Activated CD8-positive, alpha-beta memory T cell treated with anti-CD3 and anti-CD28 coated beads, Interleukin-2, amount 50 U/mL, for 48 hours (primary cell): ENCODE measurements around the gene ARID5A.

Source experiments
- DNase-seq: peaks from one replicate; pipeline ENCODE4 v3.0.0-alpha.2; 2020

The ARID5A gene

DNA sequence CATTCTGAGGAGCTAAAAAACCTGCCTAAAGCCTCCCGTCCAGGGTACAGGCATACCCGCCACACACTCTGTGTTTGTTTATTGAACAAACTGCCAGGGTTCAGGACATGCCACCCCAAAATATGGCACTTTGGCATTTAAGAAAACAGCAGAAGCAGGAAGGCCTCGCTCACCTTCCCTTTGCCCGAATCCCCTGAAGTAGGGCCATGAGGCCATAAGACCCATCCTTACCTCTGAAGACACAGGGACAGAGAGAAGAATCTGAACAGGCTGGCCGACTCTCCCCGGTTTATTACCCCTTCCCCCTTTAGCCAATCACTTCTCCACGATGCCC lies 29.7 kb upstream of the ARID5A start:
- peak; percentile 44 for DNase-seq

DNA sequence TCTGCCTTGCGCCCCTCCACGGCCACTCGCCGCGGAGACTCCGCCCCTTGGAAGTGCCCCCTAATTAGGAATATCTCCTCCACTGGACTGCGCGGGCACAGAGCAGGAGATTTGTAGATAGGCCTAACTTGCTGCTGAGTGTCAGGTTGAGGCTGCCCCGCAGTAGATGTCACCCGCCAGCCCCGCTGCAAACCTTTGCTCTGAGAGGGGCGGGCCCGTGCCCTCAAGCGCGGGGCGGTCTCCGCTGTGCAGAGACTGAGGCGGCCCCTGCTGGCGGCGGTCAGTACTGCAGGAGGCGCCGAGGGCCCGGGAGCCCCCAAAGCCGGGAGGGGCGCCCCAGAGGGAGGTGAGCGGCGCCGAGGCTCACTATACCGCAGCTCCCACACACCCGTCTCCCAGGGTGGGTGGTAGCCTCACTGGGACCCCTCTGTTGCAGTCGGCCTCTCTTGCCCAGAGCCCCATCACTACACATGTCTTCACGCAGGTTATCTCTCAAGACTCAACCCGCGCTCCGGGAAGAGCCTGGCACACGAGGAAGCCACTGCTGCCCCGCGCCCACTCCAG lies 28.5 kb upstream of the ARID5A start:
- DNase-seq = peak; percentile 100

DNA sequence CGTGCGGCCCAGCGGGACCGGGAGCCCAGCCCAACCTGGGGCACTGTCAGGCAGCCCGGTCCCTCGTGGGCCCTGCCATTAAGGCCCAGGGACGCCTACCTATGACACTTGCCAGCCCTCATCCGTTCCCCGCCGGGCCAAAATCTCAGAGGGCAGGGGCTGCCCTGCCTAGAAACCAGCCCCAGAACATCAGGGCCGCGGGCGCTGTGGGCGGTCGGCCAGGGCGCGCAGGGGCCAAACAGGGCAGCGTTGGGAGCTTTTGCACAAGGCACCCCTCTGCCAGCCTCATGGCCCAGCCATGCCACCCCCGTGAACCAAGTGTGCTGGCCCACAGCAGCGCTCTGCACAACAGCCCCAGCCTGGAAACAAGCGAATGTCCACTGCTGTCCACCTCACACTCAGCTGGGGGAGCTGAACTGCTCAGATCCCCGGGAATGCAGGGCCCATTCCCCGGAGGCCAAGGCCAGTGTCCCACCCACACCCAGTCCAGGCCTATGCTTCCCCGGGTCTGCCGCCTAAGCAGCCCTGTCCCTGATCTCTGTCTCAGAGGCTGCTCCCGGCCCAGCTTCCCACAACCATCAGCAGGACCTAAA lies 27.9 kb upstream of the ARID5A start:
- DNase-seq = peak; percentile 58

DNA sequence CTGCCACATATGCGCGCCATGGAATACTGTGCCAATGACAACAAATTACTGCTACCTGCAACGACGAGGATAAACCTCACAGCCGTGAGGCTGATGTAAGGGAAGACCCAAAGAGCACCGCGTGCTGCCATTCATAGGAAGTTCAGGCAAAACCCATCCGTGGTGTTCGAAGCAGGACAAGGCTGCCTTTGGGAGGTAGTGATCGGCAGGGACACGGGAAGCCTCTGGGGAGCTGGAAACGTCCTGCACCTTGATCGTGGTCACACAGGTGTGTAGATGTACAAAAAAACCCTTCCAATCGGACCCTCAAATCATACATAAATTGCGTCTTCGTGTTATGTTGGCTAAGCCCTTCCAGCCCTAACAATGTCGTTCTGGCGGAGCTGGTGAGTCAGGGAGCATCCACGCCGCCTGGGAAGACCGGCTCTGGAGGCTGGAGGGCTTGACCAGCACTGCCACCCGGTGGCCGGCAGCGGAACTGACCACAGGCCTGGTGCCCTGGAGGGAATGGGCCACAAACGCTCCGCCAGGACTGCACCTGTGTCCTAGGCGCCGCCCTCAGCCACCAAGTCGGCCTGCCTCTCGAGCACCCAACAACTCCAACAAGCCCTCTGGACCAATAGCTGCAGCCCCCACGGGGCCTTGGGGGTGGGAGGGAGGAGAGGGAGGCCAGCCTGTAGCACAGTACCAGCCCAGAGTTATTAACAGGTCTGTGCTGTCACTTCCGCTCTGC lies 27.3 kb upstream of the ARID5A start:
- DNase-seq = peak; percentile 90

DNA sequence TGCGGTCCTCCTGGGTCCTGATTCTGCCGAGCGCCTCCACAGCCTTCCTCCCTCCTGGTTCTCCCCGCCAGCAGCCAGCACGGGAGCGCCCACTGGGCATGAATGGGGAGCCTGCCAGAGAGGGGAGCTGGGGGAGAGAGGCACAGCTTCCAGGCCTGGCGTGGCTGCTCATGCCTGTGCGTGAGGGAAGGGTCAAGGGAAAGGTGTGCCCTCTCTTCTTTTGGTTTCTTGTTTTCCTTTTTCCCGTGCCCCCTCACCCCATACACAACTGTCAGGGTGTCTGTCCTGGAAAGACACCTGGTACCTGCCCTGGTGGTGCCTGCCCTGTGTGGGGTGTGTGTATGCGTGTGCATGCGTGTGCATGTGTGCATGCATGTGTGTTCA lies 26.7 kb upstream of the ARID5A start:
- DNase-seq = no peak

DNA sequence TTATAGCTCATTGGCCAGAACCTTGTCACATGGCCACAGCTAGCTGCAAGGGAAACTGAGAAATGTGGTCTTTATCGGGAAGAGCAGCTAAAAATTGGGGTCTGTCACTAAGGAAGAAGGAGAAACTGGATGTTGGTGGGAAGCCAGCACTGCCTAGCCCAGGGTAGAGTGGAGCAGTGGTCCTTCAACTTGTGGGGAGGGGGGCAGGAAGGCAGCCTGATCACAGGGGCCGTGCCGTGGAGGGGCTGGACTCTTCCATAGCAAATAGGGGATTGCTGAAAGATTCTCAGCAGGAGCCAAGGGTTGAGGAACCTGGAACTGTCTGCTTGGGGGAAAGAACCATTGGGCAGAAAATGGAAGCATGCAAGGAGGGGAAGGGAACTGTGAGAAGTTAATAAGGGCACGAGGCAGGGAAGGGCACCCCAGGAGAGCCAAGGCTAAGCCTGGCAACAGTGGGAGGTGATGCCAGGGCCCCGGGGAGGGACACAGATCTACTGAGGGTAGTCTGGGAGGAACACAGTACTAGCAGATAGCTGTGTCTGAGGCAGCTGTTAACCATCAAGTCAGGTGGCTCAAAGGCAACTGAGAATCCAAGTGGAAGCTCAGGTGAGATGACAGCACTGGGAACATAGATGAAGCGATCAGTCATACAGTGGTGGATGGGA lies 25.5 kb upstream of the ARID5A start:
- DNase-seq = peak; percentile 45

DNA sequence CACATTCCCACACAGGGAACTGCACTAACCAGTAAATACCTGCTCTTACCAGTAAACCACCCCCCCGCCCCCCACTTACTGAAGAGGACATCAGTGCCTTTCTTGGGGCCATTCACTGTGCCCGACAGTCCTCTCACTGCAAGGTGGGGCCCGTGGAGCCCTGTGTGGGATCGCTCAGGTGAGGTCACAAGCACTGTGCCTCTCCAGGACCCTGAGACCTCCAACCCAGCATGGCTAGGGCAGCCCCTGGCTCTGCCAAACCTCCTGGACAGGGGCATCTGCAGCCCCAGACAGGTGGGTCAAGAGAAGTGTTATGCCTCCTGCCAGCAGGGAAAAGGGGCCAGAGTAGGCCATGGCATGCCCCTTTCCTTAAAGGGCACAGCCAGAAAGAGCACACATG lies 24.7 kb upstream of the ARID5A start:
- peak; percentile 54 for DNase-seq

DNA sequence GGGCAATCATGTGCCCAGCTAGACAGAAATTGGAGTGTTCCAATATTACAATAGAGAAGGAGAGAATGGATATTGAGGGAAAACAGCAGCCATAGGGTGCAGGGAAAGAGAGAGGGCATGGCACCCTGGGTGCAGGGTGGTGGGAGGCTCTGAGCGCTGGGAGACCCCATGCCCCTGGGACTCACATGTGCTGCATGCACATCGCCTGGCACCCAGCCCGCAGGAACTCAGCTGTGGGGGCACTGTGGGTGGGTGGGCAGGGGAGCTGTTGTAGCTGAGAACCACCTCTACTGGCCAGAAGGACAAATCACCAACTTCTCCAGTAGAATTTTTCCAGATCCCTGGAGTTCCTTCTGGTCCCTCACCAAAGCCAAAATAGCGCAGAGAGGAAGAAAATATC lies 24.2 kb upstream of the ARID5A start:
- DNase-seq = peak; percentile 38

DNA sequence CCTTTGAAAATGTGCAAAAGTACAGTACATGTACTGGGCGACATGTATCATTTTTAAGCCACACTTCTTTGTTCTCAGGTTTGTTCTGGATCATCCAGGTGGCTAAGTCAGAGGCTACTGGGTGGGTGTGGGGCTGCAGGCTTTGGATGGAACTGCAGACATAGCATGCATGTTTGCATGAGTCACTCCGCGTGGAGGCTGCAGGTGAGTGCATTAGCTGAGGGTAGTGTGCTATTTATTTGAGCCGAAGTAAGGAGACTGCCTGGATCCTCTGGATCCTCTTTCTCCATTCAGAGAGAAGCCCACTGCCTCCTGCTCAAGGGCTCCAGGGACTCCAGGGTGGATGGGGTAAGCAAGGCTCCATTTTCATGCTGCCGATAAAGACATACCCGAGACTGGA lies 22.0 kb upstream of the ARID5A start:
- DNase-seq = peak; percentile 46

DNA sequence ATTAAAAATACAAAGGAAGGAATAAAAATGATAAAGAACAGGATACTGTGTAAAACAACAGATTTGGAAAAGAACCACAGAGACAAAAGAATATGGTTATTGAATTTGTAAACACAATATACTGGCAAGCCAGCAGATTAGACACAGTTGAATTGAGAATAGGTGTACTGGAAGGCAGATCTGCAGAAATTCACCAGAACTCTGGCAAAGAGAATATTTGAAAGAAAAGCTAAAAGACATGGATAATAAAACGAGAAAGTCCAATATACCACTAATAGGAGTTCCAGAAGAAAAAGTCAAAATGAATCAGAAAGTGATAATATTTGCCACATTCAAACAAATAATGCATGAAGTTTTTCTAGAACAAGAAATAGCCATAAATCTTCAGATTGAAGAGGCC lies 19.5 kb upstream of the ARID5A start:
- no peak for DNase-seq

DNA sequence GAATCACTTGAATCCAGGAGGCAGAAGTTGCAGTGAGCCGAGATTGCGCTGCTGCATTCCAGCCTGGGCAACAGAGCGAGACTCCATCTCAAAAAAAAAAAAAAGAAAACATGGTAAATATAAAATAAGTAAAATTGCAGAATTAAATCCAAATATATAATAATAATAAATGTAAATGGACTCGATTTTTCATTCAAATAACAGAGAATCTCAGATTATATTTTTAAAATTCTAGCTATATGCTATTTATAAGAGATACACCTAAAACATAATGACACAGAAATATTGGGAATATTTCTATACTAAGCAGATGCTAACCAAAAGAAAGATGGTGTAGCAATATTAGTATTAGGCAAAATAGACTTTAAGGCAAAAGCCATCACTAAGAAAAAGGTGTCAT lies 16.3 kb upstream of the ARID5A start:
- no peak for DNase-seq

DNA sequence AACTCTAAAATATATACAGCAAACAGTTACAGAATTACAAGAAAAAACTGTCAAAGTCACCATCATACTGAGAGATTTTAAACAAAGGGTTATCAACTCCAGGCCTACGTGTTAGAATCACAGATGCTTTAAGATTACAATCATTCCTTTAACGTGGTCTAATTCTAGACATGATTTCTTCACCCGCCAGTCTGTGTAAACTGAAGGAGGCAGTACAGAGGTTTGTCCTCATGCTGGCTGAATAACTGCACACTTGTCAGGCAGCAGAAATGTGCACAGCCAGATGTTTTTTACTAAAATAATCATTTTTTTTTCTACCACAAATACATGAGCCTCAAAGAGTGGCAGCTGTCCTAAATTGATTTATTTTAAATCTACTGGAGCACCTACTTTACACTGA lies 15.9 kb upstream of the ARID5A start:
- no peak for DNase-seq

DNA sequence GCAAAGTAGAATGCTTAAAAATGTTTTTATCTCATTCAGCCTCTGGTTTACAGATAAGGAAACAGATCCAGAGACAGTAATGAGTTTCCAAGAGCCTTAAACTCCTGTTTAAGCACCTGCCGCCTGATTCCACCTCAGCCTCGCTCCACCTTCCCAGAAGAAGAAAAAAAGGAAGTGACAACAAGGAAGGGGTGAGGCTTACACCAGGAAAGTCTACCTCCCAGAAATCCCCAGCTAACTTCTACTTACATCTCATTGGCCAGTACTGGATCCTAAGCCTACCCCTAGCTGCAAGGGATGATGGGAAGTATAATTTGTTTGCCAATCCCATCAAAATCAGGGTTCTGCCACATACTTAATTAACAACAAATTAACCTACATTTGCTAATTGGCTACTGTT lies 15.3 kb upstream of the ARID5A start:
- no peak for DNase-seq

DNA sequence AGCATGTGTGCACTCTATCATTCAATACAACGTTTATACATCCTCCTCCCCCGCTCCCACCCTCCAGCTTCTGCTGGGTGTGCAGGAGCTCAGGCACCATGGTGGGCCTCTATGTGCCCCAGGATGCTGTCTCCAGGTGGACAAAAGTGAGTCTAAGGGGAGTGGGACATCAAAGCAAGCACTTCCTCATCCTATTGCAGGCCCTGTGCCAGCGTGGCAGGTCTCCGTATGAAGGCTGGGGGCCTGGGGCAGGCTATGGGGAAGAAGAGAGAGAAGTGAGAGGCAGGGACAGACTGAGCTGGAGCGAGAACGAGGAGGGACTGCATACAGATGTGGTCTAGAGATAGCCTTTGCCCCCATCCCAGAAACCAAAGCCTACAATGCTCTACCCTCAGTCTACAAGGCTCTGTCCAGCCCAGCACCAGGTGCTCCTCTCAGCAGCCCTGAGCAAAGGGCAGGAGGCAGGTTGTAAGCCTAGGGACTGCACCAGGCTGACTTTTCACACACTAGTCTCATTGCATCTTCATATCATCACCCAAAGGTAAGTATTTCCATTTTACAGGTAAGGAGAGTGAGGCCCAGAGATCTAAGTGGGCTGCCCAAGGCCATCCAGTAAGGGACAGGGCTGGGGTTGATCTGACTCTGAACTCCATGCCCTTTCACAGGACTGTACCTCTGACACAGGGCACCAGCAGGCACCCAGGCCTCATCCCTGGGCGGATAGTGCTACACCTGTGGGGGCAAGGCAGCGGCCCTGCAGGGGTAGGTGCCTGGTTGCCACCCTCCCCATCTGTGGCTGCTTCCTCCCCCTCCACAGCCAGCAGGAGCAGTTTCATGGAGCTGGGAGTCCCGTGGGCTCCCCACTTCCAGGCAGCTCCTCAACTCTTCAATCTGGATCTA lies 14.0 kb upstream of the ARID5A start:
- DNase-seq = peak; percentile 51

DNA sequence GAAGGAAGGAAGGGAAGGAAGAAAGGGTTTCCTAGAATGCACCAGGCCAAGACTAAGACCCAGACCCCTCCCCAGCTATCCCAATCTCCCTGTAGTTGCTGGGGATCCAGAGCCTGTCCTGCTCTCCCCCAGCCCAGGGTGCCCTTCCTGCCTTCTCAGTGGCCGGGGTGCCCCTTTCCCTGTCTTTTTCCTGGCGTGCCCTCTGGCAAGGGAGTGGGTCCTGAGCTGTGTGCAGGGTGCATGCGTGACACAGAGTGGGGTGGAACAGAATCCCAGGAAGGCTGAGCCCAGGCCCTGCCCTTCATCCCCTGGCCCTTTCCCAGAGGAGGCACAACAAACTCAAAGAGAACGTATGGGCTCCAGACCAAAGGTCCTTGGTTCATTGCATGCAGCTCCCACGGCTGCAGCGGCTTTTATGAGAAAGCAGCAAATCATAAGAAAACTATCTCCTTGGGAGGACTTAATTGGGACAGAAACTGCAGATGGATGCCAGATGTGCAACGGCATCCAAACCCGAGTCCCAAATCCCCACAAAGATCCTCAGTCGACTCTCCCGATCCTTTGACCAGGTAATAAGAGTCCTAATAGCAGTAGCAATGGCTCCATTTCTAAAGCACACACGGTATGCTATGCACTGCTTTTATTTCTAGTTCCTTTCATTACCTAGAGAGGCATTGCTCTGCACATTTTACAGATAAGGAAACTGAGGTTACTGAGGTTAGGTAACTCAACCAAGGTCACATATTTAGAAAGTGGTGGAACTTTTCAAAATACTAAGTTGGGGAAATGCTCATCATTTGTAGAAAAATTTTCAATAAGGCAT lies 12.7 kb upstream of the ARID5A start:
- peak; percentile 54 for DNase-seq

DNA sequence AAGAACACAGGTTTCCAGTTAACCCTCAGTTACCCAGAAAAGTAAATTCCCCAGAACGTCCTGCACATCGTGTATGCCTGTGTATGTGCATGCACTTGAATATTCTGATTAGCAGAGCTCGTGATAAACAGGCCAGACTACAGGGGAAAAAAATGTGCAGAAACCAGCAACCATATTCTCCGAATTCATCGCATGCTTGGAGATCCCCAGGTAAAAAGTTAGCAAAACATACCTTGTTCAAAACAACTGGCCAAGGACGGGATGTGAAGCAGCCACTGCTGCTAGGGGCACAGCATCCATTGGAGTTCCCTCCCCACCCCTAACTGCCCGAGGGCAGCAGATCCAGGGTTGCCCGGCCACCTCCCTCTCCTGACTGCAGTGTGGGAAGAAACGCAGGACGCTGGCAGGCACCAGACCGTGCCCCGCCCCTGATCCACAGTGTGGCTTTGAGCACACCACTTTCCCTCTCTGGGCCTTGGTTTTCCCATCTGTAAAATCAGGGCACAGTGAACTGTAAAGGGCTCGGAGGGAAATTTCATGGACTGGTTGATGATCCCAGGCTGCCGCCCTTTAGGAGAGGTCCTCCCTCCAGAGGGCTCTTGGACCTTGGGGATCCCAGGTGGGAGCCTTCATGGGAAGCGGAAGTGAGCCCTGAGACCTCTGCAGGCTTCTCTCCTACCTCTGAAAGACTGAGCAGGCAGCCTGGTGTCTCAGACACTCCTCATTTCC lies 11.9 kb upstream of the ARID5A start:
- peak; percentile 61 for DNase-seq

DNA sequence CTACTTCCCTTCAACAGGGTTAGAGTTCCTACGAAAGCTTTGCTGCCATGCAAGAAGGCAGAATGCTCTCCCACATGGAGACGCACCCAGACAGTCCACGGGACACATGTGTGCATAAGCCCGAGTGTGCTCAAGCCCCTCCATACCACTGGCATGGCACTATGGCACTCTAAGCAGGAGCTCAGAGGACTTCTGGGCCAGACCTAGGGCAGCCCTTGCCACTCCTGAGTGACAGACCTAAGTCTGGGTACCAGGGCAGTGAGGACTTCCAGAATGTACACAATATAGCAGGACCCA lies 11.4 kb upstream of the ARID5A start:
- DNase-seq = no peak

DNA sequence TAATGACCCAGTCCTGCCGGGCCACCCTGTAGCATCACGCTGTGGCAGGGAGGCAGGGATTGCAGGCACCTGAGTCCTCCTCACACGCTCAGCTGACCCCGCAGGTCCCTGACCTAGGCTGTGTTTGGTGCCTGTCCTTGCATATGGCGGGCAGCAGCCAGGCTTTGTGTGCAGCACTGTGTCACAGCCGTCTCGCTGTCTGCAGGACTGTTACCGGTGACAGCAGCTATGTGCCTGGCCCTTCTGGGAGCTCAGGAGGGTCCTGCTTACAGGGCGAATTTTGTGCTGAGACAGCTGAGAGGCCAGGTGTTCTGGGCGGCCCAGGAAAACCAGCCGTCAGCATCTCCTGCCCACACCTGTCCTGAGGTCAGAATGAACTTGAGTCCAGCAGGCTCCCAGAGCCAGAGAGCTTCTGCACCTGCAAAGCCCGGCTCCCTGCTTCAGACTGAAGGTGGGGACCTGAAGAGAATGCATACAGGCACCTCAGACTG lies 10.4 kb upstream of the ARID5A start:
- peak; percentile 57 for DNase-seq

DNA sequence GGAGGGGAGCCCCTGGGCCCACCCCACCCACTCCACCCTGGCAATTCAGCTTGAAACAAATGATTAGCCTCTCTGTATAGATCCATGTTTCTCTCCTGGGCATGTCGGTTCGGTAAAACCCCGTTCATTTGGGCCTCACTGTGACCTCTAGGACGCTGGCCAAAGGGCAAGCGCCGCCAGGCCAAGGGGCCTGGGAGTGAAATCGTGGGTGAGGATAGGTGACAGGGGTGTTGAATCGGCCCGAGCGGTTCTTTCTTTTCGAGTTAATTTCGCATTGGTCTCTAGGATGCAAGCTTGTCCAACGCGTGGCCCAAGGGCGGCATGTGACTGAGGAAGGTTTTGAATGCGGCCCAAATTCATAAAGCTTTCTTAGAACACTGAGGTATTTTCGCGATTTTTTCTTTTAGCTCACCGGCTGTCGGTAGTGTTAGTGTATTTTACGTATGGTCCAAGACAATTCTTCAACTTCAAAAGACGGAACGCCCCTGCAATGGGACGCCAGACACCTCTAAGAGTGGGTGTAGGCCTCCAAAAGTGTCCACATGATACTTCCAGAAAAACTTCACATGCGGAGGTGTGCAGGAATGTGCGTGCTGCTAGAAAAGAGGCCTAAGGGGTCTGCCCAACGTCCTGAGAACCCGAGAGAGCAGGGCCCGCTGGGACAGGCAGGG lies 9.8 kb upstream of the ARID5A start:
- peak; percentile 56 for DNase-seq

DNA sequence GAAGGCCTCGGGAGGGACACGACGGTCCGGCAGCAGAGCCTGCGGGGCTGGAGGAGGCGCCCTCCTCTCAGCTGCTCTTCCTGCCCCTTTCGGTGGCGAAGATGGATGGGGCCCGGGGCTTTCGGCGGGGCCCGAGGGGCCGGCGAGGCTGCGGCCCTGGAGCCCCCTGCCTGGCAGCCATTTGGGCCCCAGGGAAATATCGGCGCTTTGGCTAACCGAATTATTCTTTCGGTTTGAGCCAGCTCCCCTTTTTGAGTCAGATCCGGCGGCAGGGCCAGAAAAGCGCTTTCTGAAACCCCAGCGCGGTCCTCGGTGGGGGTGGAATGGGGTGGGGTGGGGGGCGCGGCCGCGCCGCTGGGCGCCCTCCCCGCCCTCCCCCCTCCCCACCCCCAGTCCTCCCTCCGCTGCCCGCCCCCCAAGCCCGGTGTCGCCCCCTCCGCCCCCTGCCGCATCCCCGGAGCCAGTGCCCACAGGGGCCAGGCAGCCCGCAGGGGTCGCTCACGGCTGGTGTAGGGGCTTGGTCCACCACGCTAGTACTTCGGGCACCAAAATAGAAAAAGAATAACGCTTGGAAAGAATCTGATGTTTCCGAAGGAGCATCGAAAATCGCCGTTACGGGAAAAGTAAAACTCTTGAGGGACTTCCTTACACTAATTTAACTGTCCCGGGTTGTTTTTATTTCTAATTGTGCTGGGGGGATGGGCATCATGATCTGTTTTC lies 9.1 kb upstream of the ARID5A start:
- peak; percentile 87 for DNase-seq
